Coronary artery (tissue), 2 donors: ENCODE measurements around the gene NEDD8.

Experiments
- DNase-seq: peaks from one replicate; pipeline ENCODE4 v3.0.0-alpha.2; 2017; ENCODE audit warnings: low spot score
- H3K27ac ChIP-seq, 2 donors: fragments of 200-600 bp; sonication (generic); one replicate each; pipeline ENCODE4 v1.5.1; 2016 to 2019
- H3K4me3 ChIP-seq: fragments of 200-600 bp; sonication (generic); 2 replicates; pipeline ENCODE4 v1.5.1; 2016; ENCODE audit warnings: mild to moderate bottlenecking, moderate library complexity
- TF ChIP-seq, protein P1 (sequence below): fragments of 200-600 bp; sonication (generic); IDR thresholded peaks from one replicate; pipeline ENCODE4 v1.5.1; 2019; ENCODE audit warnings: antibody characterized with exemption

The NEDD8 gene

DNA sequence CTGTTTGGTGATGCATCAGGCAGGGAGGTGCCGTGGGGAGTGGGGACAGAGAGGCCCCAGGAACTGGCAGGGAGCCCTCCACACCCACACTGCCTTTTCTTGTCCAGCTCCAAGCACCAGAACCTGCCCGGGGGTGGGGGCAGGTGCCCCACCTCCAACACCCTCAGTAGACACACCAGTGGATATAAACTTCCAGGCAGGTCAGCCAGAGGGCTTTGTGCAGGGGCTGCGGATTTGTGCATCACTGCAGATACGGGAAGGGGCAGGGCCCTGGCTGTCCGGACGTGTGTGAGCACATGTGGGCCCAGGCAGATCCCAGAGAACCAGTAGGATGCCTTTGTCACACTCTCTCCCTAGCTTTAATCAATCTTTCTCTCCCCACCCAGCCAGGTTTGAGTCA, 32.1 kb upstream of the NEDD8 start:
- Histone ChIP-seq H3K27ac (no peak overlapping the region), H3K4me3 (no peak overlapping the region)
- DNase-seq = no peak
- TF ChIP-seq, protein P1, sequence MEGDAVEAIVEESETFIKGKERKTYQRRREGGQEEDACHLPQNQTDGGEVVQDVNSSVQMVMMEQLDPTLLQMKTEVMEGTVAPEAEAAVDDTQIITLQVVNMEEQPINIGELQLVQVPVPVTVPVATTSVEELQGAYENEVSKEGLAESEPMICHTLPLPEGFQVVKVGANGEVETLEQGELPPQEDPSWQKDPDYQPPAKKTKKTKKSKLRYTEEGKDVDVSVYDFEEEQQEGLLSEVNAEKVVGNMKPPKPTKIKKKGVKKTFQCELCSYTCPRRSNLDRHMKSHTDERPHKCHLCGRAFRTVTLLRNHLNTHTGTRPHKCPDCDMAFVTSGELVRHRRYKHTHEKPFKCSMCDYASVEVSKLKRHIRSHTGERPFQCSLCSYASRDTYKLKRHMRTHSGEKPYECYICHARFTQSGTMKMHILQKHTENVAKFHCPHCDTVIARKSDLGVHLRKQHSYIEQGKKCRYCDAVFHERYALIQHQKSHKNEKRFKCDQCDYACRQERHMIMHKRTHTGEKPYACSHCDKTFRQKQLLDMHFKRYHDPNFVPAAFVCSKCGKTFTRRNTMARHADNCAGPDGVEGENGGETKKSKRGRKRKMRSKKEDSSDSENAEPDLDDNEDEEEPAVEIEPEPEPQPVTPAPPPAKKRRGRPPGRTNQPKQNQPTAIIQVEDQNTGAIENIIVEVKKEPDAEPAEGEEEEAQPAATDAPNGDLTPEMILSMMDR = no peak

DNA sequence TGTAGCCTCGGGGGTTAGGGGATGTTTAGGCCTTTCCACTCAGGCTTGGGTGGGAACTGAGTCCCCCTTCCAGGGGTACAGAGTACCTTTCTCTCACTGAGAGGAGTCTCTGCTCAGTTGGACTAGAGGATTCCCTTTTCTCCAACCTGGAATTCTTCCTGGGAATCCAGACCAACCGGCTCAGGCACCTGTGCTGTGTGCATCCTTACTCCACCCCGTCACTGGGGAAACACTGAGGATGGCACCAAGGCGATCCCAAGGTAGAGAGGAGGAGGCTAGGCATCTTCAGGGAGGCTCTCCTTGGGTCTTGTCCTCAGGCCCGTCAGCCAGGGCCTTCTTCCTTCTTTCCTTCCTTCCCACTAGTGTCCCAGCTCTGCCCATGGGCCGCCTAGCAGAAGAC, 31.7 kb upstream of the NEDD8 start:
- no peak for DNase-seq
- H3K4me3 ChIP-seq = no peak overlapping the region
- TF ChIP-seq, protein P1 = no peak
- no peak overlapping the region for H3K27ac ChIP-seq

DNA sequence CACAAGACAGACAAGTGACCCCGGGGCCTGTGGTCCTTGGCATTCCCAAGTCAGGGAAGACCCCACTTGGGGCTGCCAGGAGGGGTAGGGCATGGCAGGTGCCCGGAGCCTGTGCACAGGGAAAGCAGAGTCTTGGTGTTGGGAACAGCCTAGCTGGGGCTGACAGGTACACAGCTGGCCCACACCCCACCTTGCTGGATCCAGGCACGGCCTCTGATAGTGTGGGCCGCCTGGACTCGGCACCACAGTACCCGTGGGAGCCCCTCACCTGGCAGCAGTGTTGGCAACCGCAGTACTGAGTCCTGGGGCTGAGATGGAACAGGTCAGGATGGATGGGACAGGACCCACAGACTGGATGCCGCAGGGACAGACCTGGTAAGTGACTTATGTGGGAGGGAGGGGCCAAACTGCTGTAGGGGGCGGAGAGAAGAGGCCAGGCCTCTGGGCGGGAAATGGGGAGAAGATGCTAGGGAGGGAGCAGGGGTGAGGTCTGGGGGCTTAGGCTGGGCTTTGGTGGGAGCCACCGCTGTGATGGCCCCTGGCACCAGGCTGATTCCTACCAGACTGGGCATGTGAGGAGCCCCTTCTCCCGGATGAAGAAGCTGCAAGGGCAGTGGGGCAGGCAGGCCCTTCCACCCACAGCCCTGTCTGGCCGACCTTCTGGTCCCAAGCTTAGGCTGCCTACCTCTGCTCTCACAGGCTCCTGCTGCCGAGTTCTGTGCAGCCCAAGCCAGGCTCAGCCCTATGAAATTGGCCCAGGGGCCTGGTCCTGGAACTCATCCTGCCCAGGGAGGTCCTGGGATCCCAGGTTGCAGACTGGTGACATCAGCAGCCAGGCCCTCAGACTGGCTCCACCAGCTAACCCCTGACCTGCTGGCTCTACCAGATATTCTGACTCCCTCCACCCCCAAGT, 30.9 kb upstream of the NEDD8 start, which contains the start of gene TGM1:
Gene TGM1 (minus strand): TSS at position 357 of the 913 bp plus-strand sequence. CDS start 825 bp downstream, outside the sequence.
- DNase-seq = no peak
- Histone ChIP-seq H3K4me3 (no peak within 1 kb of the TSS), H3K27ac (no peak within 1 kb of the TSS)
- TF ChIP-seq, protein P1 = no peak

DNA sequence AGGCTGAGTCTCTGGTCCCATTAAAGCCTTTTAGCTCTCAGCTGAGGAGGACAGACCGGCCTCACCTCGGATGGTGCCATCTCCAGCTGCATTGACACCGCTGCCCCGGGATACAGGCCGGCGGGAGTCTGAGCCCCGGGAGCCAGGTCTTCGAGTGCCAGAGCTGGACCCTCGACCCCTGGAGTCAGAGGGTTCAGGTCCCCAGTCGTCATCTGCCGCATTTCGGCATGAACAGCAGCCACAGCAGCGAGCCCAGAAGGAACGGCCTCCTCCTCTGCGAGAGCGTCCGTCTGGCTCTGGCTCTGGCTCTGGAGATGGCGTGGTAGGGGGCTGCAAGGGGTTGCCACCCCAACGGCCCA, 29.8 kb upstream of the NEDD8 start:
- TF ChIP-seq, protein P1 = no peak
- H3K27ac ChIP-seq = no peak overlapping the region
- DNase-seq = no peak
- H3K4me3 ChIP-seq = no peak overlapping the region

DNA sequence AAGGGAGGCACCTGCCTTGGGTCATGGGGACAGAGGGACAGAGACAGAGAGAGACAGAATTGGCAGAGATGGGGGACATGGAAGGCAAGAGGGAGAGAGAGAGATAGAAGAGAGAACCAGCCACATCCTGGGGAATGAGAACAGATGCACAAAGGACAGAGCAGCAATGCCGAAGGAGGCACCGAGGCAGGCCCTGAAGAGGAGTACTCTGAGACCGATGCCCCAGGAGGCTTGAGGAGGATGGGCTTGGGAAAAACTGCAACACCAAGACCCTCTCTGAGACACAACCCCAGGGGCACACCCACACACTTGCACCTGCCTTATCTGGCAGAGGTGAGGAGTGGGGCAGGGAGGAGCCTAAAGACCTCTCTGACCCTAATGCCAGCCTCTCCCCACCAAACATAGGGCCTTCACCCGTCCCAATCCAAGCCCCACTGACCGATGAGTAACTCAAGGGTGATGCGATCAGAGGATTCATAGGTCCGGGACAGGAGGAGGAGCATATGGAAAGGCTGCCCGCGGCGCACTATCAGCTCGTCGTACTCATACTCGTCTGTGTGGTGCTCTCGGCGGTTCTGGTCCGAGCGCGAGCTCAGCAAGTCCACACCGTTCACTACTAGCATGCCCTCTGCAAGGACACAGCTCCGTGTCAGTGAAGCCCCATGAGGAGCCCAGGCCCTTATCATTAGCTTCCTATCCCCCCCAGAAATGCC, 29.2 kb upstream of the NEDD8 start:
- TF ChIP-seq, protein P1 = no peak
- Histone ChIP-seq H3K4me3 (no peak overlapping the region), H3K27ac (no peak overlapping the region)
- no peak for DNase-seq

DNA sequence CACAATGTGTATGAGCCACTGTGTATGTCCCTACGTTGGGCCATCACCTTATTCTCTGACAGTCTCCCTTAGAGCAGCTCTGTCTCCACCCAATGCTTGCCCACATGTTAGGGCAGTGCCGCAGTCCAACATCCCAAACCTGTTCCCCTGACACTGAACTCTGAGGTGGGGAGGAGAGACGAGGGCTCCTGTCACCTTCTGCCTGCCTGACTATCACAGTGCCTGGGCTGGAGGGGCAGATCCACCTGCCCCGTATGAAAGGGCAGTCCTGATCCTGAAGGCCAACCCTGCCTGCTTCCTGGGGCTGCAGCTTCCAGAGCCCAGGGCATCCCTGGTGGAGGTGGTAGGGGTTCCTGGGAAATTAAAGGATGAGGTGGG, 28.6 kb upstream of the NEDD8 start:
- Histone ChIP-seq H3K27ac (no peak overlapping the region), H3K4me3 (no peak overlapping the region)
- no peak for DNase-seq
- TF ChIP-seq, protein P1 = no peak
